SK-N-MC (cell line): ENCODE data around the gene NLRP10.

Experiments used
- EZH2 ChIP-seq: fragments of 200-600 bp; sonication (generic); IDR thresholded peaks from one replicate; pipeline ENCODE4 v1.6.1; 2017; ENCODE audit warnings: antibody characterized with exemption
- POLR2AphosphoS5 ChIP-seq: IDR thresholded peaks from 2 replicates; pipeline ENCODE4 v1.6.1; 2012; ENCODE audit warnings: mild to moderate bottlenecking, low read depth, low read length, borderline replicate concordance

DNA sequence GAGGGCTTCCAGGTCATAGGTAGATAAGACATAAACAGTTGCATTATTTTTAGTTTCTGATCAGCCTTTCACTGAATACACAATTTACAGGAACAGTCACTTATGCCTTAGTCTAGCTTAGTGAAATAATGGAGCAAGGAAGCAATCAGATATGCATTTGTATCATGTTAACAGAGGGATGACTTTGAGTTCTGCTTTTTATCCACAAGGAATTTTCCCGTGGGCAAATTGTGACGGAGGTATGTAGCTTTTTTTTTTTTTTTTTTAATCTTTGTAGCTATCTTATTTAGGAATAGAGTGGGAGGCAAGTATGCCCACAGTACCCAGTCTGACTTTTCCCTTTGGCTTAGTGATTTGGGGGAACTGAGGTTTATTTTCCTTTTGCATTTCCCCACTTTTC, 3.4 kb upstream of the NLRP10 start:
- TF ChIP-seq POLR2AphosphoS5 (no peak), EZH2 (no peak)
